ENCODE results near the gene PHOX2B. TPM values are rescaled to one million over a fixed set of nuclear protein-coding genes. Genes with fewer than 3 reads are reported as not detected.

PHOX2B gene
- total RNA-seq, 5 donors from 2014 or later (not counting 1 experiment from before 2014, with no cell fraction given): not detected

DNA sequence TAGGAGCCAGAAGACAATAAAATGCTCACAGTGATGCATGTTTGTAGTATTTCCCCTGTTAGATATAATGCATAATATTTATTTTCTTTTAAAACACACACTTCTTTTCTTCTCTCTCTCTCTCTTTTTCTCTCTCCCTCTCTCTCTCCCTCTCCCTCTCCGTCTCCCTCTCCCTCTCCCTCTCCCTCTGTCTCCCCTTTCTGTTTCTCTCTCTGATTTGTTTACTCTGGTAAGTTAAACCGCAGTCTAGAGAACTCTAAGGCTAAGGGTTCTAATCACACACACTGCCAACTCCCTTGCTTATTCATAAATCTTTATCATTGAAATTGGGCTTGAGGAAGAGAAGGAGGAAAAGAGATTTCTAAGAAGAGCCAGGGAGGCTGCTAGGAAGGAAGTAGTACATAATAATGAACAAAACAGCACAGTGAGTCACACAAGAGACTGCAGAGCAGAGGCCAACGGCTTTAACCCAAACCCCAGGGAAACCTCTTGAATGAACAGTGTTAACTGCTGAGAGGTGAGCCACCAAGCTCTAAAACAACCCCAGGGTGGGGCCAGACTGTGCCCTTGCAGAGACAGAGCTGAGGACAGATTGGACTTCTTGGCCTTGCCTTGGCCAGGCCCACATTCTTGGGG, 9.1 kb upstream of the PHOX2B start:
- POLR2A ChIA-PET: no interaction called here
- Mint-ChIP-seq H3K4me1 (no peaks in the 10 kb centered on the region), H3K27me3 (peaks cover 34 to 42% of the 10 kb centered on the region in 2 donors), H3K4me3 (no peak overlapping the region), H3K27ac (no peak overlapping the region), H3K36me3 (no peaks in the 10 kb centered on the region), H3K9me3 (peaks cover 0 to 6% (median 0%) of the 10 kb centered on the region in 3 donors)
- no peak overlapping the region for H3K4me3 ChIP-seq (ENCODE audit: control insufficient read depth in 1 of 2, extremely low read depth in 1 of 2, low read length in 1 of 2)
- ATAC-seq (replicated peaks in 1 of 4): no peak
- H3K9me3 ChIP-seq: no peaks in the 10 kb centered on the region
- no peaks in the 10 kb centered on the region for H3K4me1 ChIP-seq (ENCODE audit: control insufficient read depth in 1 of 2, extremely low read depth in 1 of 2, insufficient read depth in 2 of 2, low read length in 2 of 2)
- H3K36me3 ChIP-seq (ENCODE audit: control insufficient read depth in 2 of 2, extremely low read depth in 1 of 2, insufficient read depth in 1 of 2, low read length in 1 of 2): no peaks in the 10 kb centered on the region
- WGBS (ENCODE audit: insufficient coverage): 15% methylated on average over 1 of the region's 3 CpGs
- CTCF ChIA-PET: no interaction called here
- H3K27me3 ChIP-seq (replicated peaks in 1 of 2; ENCODE audit: control insufficient read depth in 2 of 2, extremely low read depth in 1 of 2, insufficient read depth in 2 of 2, low read length in 1 of 2): peaks cover 8 to 19% of the 10 kb centered on the region in 2 experiments
- DNase-seq: no peak
- no peak overlapping the region for H3K27ac ChIP-seq (ENCODE audit: low read length)

DNA sequence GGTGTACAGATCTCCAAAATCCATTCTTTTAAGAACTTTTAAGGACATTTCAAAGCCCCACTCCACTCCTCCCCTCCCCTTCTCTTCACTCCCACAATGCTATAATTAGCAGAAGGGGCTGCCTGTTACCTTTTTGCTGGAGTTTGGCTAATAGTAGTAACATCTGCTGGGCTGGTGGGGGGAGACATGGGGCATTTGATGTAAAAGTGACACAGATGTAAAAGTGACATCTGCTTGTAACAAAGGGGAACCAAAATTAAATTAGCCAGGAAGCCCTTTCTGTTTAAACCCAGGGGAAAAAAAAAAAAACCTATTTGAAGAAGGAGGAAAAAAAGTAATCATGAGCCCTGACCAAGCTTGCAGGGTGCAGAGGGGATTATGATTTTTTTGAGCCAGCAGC, 5.4 kb upstream of the PHOX2B start:
- H3K27ac ChIP-seq (ENCODE audit: low read length): no peak overlapping the region
- H3K36me3 Mint-ChIP-seq: no peaks in the 10 kb centered on the region
- H3K27ac Mint-ChIP-seq: no peak overlapping the region
- no peaks in the 10 kb centered on the region for H3K36me3 ChIP-seq (ENCODE audit: control insufficient read depth in 2 of 2, extremely low read depth in 1 of 2, insufficient read depth in 1 of 2, low read length in 1 of 2)
- H3K4me1 ChIP-seq (ENCODE audit: control insufficient read depth in 1 of 2, extremely low read depth in 1 of 2, insufficient read depth in 2 of 2, low read length in 2 of 2): no peaks in the 10 kb centered on the region
- peaks cover 58 to 60% of the 10 kb centered on the region in 2 donors for H3K27me3 Mint-ChIP-seq
- no peaks in the 10 kb centered on the region for H3K9me3 ChIP-seq
- DNase-seq: no peak
- H3K4me1 Mint-ChIP-seq: peaks cover 0 to 6% (median 0%) of the 10 kb centered on the region in 3 donors
- POLR2A ChIA-PET: no interaction called here
- H3K9me3 Mint-ChIP-seq: no peaks in the 10 kb centered on the region
- H3K4me3 Mint-ChIP-seq: no peak overlapping the region
- no peak for ATAC-seq (replicated peaks in 1 of 4)
- peaks cover 27 to 29% of the 10 kb centered on the region in 2 experiments for H3K27me3 ChIP-seq (replicated peaks in 1 of 2; ENCODE audit: control insufficient read depth in 2 of 2, extremely low read depth in 1 of 2, insufficient read depth in 2 of 2, low read length in 1 of 2)
- CTCF ChIA-PET: no interaction called here
- no peak overlapping the region for H3K4me3 ChIP-seq (ENCODE audit: control insufficient read depth in 1 of 2, extremely low read depth in 1 of 2, low read length in 1 of 2)

DNA sequence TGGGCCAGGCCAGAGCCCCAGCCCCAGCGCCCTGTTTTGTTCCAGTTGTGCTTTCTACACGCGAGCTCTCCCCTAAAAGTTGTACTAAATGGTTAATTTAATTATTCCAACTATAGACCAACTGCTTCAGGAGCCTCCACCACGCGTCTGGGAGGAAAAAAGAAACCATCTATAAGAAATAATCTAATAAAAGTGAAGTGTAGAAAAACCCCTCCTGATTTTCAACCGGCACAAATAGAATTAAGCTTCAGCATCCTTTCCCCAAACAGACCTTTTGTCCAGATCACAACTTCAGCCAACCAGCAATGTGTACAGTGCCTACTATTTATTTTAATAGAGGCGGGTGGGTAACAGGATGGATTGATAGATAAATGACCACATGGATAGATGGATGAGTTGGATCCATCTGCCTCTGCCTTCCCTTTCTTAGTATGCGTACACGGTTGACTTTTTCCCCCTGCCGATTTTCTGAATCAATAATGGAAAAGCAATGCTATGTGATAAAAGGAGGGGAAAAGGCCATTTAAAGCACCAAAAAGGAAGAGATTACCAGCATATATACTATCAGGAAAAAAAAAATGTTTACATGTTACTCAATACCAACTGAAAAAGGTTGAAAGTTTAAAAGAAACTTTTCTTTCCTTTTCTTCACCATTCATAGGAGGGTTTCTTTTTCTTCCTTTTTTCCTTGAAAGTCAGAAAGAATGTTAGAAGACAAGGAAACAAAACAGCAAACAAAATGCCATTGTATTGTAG, 3.7 kb upstream of the PHOX2B start:
- WGBS (ENCODE audit: insufficient coverage): no CpG with 5 or more reads among the region's 10 CpGs
- no peak overlapping the region for H3K4me3 Mint-ChIP-seq
- no peak for ATAC-seq (replicated peaks in 1 of 4)
- H3K27me3 Mint-ChIP-seq: peaks cover 64 to 73% of the 10 kb centered on the region in 2 donors
- ChIA-PET CTCF (no interaction called here), POLR2A (no interaction called here)
- H3K4me1 ChIP-seq (ENCODE audit: control insufficient read depth in 1 of 2, extremely low read depth in 1 of 2, insufficient read depth in 2 of 2, low read length in 2 of 2): no peaks in the 10 kb centered on the region
- no peaks in the 10 kb centered on the region for H3K36me3 Mint-ChIP-seq
- H3K4me1 Mint-ChIP-seq: peaks cover 0 to 6% (median 0%) of the 10 kb centered on the region in 3 donors
- no peak overlapping the region for H3K27ac ChIP-seq (ENCODE audit: low read length)
- no peaks in the 10 kb centered on the region for H3K9me3 Mint-ChIP-seq
- DNase-seq: no peak
- peaks cover 27 to 36% of the 10 kb centered on the region in 2 experiments for H3K27me3 ChIP-seq (replicated peaks in 1 of 2; ENCODE audit: control insufficient read depth in 2 of 2, extremely low read depth in 1 of 2, insufficient read depth in 2 of 2, low read length in 1 of 2)
- H3K4me3 ChIP-seq (ENCODE audit: control insufficient read depth in 1 of 2, extremely low read depth in 1 of 2, low read length in 1 of 2): no peak overlapping the region
- no peak overlapping the region for H3K27ac Mint-ChIP-seq
- no peaks in the 10 kb centered on the region for H3K36me3 ChIP-seq (ENCODE audit: control insufficient read depth in 2 of 2, extremely low read depth in 1 of 2, insufficient read depth in 1 of 2, low read length in 1 of 2)
- H3K9me3 ChIP-seq: no peaks in the 10 kb centered on the region

DNA sequence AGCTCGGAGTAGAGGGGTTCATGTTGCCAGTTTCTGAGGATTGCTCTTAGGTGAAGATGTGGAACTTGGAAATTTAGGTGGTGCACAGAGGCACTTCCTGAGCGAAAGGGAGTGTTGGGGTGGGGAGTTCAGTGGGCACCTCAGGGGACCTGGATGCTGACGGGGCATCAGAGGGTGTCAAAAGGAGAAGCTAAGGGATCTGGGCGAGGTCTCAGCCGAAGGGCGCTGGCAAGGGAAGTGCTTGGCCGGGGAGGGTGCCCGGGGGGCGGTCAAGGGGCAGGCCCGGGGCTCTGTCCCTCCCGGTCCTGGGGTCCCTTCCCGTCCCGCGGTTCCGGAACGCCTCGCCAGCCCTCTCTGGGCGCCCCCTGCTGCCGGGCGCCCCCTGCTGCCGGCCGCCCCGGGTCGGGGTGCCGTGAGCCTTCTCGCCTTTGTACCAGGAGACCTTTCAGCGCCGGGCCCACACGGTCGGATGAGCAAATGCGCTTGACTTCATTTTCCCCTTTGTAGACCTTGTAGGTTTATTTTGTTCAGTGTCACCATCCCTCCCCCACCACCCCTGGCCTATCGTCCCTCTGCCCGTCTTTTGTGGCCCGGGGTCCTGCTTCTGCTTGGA, 3.0 kb upstream of the PHOX2B start:
- Mint-ChIP-seq H3K9me3 (no peaks in the 10 kb centered on the region), H3K36me3 (no peaks in the 10 kb centered on the region), H3K27ac (no peak overlapping the region), H3K4me3 (no peak overlapping the region), H3K4me1 (peaks cover 0 to 6% (median 0%) of the 10 kb centered on the region in 3 donors), H3K27me3 (peaks cover 65 to 80% of the 10 kb centered on the region in 2 donors)
- Histone ChIP-seq H3K9me3 (no peaks in the 10 kb centered on the region), H3K27ac (ENCODE audit: low read length) (no peak overlapping the region), H3K4me1 (ENCODE audit: control insufficient read depth in 1 of 2, extremely low read depth in 1 of 2, insufficient read depth in 2 of 2, low read length in 2 of 2) (no peaks in the 10 kb centered on the region), H3K27me3 (replicated peaks in 1 of 2; ENCODE audit: control insufficient read depth in 2 of 2, extremely low read depth in 1 of 2, insufficient read depth in 2 of 2, low read length in 1 of 2) (peaks cover 27 to 43% of the 10 kb centered on the region in 2 experiments), H3K36me3 (ENCODE audit: control insufficient read depth in 2 of 2, extremely low read depth in 1 of 2, insufficient read depth in 1 of 2, low read length in 1 of 2) (no peaks in the 10 kb centered on the region), H3K4me3 (ENCODE audit: control insufficient read depth in 1 of 2, extremely low read depth in 1 of 2, low read length in 1 of 2) (no peak overlapping the region)
- no peak for ATAC-seq (replicated peaks in 1 of 4)
- no peak for DNase-seq
- POLR2A ChIA-PET: no interaction called here
- CTCF ChIA-PET: no interaction called here
- 9% methylated on average over 31 of the region's 34 CpGs for WGBS (ENCODE audit: insufficient coverage)

DNA sequence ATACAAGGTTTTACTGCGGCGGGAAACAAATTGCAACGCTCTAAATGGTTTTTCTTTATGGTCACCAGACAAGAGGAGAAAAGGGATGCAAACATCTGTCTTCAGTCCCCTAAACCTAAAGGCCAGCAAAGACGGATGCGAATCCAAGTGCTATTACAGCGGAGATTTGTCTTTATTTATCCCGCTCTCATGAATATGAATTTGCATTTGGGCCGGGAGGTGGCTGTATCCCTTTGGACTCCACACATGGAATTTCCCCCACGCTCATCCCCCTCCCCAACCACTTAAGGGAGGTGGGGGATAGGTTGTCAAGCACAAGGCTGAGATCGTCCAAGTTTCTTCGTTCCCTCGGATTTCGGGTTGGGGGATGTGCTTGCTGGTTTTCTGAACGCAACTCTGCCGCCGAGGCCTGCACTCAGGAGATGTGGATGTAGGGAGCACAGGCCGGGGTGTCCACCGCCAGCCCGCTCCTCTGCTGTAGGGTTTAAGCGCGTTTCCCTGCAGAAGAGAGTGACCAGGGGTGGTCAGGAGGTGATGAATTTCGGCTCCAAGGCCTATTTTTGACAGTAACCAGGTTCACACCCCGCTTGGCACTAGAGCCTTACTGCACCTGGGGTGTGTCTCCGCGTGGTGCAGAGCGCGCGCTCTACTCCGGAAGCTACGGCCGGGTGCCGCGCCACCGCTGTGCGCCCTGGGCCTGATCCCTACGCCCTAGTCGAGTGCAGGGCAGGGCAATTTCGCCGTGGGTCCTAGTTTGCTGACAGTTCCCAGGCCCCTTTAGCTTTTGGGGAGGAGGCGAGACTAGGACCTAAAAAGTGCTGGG, 2.3 kb upstream of the PHOX2B start:
- H3K4me3 Mint-ChIP-seq: no peak overlapping the region
- H3K4me1 ChIP-seq (ENCODE audit: control insufficient read depth in 1 of 2, extremely low read depth in 1 of 2, insufficient read depth in 2 of 2, low read length in 2 of 2): no peaks in the 10 kb centered on the region
- ATAC-seq (replicated peaks in 1 of 4) (no peak), DNase-seq (no peak)
- peaks cover 69 to 85% of the 10 kb centered on the region in 2 donors for H3K27me3 Mint-ChIP-seq
- no peaks in the 10 kb centered on the region for H3K9me3 Mint-ChIP-seq
- no peaks in the 10 kb centered on the region for H3K36me3 Mint-ChIP-seq
- WGBS (ENCODE audit: insufficient coverage): 12% methylated on average over 33 of the region's 40 CpGs
- no peaks in the 10 kb centered on the region for H3K9me3 ChIP-seq
- peak overlapping the region in 1 of 2 donors; percentile 26 for H3K27ac Mint-ChIP-seq
- H3K4me3 ChIP-seq (ENCODE audit: control insufficient read depth in 1 of 2, extremely low read depth in 1 of 2, low read length in 1 of 2): no peak overlapping the region
- H3K4me1 Mint-ChIP-seq: peaks cover 0 to 6% (median 0%) of the 10 kb centered on the region in 3 donors
- H3K36me3 ChIP-seq (ENCODE audit: control insufficient read depth in 2 of 2, extremely low read depth in 1 of 2, insufficient read depth in 1 of 2, low read length in 1 of 2): no peaks in the 10 kb centered on the region
- ChIA-PET POLR2A (no interaction called here), CTCF (no interaction called here)
- peaks cover 27 to 49% of the 10 kb centered on the region in 2 experiments for H3K27me3 ChIP-seq (replicated peaks in 1 of 2; ENCODE audit: control insufficient read depth in 2 of 2, extremely low read depth in 1 of 2, insufficient read depth in 2 of 2, low read length in 1 of 2)
- H3K27ac ChIP-seq (ENCODE audit: low read length): no peak overlapping the region

DNA sequence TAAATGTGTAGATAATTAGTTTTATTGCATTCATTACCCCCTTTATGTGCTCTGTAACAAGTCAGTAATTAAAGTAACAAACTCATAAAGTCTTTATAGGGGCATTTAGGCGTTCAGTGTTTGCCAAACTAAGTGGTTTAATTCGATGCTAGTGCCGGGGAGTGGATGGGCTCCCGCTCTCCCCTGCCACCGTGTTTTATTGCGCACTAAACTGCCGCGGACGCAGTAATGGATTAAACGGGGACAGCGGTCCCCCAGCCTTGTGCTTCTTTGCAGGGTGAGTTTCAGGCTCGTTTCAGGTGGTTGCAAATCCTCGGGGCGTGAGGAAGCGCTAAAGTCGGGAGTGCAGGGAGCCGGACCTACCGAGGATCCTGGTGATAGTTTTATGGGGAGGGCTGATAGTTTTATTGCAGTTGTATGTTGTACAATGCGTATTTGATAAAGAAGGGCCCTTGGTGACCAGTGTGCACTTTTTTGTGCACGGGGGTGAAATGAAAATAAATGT, 1.6 kb upstream of the PHOX2B start:
- no peaks in the 10 kb centered on the region for H3K4me1 ChIP-seq (ENCODE audit: control insufficient read depth in 1 of 2, extremely low read depth in 1 of 2, insufficient read depth in 2 of 2, low read length in 2 of 2)
- Mint-ChIP-seq H3K9me3 (no peaks in the 10 kb centered on the region), H3K36me3 (no peaks in the 10 kb centered on the region), H3K27me3 (peaks cover 65 to 82% of the 10 kb centered on the region in 2 donors), H3K4me1 (peaks cover 0 to 6% (median 0%) of the 10 kb centered on the region in 3 donors), H3K27ac (peak overlapping the region in 1 of 2 donors; percentile 26), H3K4me3 (no peak overlapping the region)
- CTCF ChIA-PET: no interaction called here
- 7% methylated on average over 20 of the region's 20 CpGs for WGBS (ENCODE audit: insufficient coverage)
- no peaks in the 10 kb centered on the region for H3K9me3 ChIP-seq
- H3K27ac ChIP-seq (ENCODE audit: low read length): no peak overlapping the region
- H3K4me3 ChIP-seq (ENCODE audit: control insufficient read depth in 1 of 2, extremely low read depth in 1 of 2, low read length in 1 of 2): no peak overlapping the region
- no peak for ATAC-seq (replicated peaks in 1 of 4)
- DNase-seq: no peak
- H3K36me3 ChIP-seq (ENCODE audit: control insufficient read depth in 2 of 2, extremely low read depth in 1 of 2, insufficient read depth in 1 of 2, low read length in 1 of 2): no peaks in the 10 kb centered on the region
- POLR2A ChIA-PET: no interaction called here
- H3K27me3 ChIP-seq (replicated peaks in 1 of 2; ENCODE audit: control insufficient read depth in 2 of 2, extremely low read depth in 1 of 2, insufficient read depth in 2 of 2, low read length in 1 of 2): peaks cover 27 to 55% of the 10 kb centered on the region in 2 experiments
